HL-60 (cell line): Measurements from ENCODE around the gene THSD7A.

Source experiments
- DNase-seq, 2 experiments: peaks; one replicate each; pipeline ENCODE4 v3.0.0-alpha.2; 2010 to 2020; ENCODE audit warnings: low read depth in 1 of 2, low spot score in 1 of 2
- H3K27ac ChIP-seq: fragments of 250-450 bp; sonication (Bioruptor Pico); replicated peaks from 2 replicates; pipeline ENCODE4 v1.5.1; 2020; ENCODE audit warnings: mild to moderate bottlenecking, moderate library complexity
- H3K27me3 ChIP-seq: fragments of 250-450 bp; sonication (Bioruptor Pico); 2 replicates; pipeline ENCODE4 v1.5.1; 2021; ENCODE audit warnings: mild to moderate bottlenecking, moderate library complexity; ENCODE audit not compliant: insufficient read depth, poor library complexity, severe bottlenecking
- H3K4me3 ChIP-seq: replicated peaks from 2 replicates; pipeline ENCODE4 v1.5.1; 2011; ENCODE audit warnings: mild to moderate bottlenecking, control low read depth, low read length; ENCODE audit not compliant: insufficient read depth
- GABPA ChIP-seq: IDR thresholded peaks from 2 replicates; pipeline ENCODE4 v1.6.1; 2012; ENCODE audit warnings: low read depth
- POLR2AphosphoS5 ChIP-seq: IDR thresholded peaks from 2 replicates; pipeline ENCODE4 v1.6.1; 2012; ENCODE audit warnings: low read depth
- REST ChIP-seq: IDR thresholded peaks from 2 replicates; pipeline ENCODE4 v1.6.1; 2012; ENCODE audit warnings: low read depth; ENCODE audit not compliant: insufficient replicate concordance
- SPI1 ChIP-seq: IDR thresholded peaks from 2 replicates; pipeline ENCODE4 v1.6.1; 2012; ENCODE audit warnings: low read depth, mild to moderate bottlenecking, borderline replicate concordance
- TF ChIP-seq, protein P1 (sequence below): IDR thresholded peaks from one replicate; pipeline ENCODE4 v1.5.1; 2011; ENCODE audit warnings: low read length, control low read depth, inconsistent platforms; ENCODE audit not compliant: insufficient read depth

The THSD7A gene

DNA sequence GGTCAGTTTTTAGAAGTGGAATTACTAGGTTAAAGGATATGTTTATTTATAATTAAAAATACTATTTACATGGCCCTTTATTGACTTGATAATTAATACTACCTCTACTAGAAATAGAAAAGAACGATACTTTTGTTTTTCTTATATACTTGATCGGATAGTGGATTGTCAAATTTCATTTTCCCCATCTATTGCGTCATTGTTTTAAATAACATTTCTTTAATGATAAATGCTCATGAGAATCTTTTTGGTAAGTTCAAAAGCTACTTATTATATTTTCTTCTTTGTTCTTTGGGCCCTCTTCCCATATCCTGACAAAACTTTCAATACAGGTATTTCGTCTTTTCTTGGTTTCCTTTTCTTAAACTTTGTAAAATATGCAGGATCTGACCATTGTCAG is 465.9 kb downstream of the THSD7A start:
- no peaks in the 10 kb centered on the region for H3K27me3 ChIP-seq
- H3K4me3 ChIP-seq: no peak overlapping the region
- DNase-seq: no peak
- no peak overlapping the region for H3K27ac ChIP-seq
- TF ChIP-seq REST (no peak), SPI1 (no peak), GABPA (no peak), POLR2AphosphoS5 (no peak)
- TF ChIP-seq, protein P1, sequence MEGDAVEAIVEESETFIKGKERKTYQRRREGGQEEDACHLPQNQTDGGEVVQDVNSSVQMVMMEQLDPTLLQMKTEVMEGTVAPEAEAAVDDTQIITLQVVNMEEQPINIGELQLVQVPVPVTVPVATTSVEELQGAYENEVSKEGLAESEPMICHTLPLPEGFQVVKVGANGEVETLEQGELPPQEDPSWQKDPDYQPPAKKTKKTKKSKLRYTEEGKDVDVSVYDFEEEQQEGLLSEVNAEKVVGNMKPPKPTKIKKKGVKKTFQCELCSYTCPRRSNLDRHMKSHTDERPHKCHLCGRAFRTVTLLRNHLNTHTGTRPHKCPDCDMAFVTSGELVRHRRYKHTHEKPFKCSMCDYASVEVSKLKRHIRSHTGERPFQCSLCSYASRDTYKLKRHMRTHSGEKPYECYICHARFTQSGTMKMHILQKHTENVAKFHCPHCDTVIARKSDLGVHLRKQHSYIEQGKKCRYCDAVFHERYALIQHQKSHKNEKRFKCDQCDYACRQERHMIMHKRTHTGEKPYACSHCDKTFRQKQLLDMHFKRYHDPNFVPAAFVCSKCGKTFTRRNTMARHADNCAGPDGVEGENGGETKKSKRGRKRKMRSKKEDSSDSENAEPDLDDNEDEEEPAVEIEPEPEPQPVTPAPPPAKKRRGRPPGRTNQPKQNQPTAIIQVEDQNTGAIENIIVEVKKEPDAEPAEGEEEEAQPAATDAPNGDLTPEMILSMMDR: no peak

DNA sequence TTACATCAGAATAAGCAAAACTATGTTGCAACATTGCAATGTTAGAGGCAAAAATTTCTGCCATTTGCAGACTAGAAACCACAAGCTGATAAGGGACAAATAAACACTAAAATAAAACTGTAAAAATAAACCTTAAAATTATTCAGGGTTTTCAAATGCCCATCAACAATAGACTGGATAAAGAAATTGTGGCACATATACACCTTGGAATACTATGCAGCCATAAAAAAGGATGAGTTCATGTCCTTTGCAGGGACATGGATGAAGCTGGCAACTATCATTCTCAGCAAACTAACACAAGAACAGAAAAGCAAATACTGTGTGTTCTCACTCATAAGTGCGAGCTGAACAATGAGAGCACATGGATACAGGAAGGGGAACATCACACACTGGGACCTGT is 473.4 kb downstream of the THSD7A start:
- TF ChIP-seq POLR2AphosphoS5 (no peak), REST (no peak), SPI1 (no peak), GABPA (no peak)
- TF ChIP-seq, protein P1: no peak
- Histone ChIP-seq H3K27me3 (no peaks in the 10 kb centered on the region), H3K27ac (no peak overlapping the region), H3K4me3 (no peak overlapping the region)
- no peak for DNase-seq

- DNase-seq: no peak
- no peak overlapping the region for H3K4me3 ChIP-seq
- no peak overlapping the region for H3K27ac ChIP-seq
- no peaks in the 10 kb centered on the region for H3K27me3 ChIP-seq
- TF ChIP-seq SPI1: no peak
- TF ChIP-seq POLR2AphosphoS5: no peak
- TF ChIP-seq, protein P1: no peak
- no peak for TF ChIP-seq GABPA
- TF ChIP-seq REST: no peak
Measured at GRCh38 chr7:11355399-11356005, 476.5 kb downstream of the THSD7A start.
